ENCODE measurements around the gene WDR4.

- no peak for TF ChIP-seq CTCF (IDR thresholded peaks at IDR 0.05)
- no peak for TF ChIP-seq EZH2 (IDR thresholded peaks at IDR 0.05)
- TF ChIP-seq EZH2phosphoT487 (IDR thresholded peaks at IDR 0.05), result no peak
These were observed 32.2 kb downstream of the WDR4 start for GRCh38 chr21:42847051-42847707.
